Stimulated activated CD8-positive, alpha-beta memory T cell treated with anti-CD3 and anti-CD28 coated beads, Interleukin-15, amount 100 ng/mL, for 4 hours (primary cell): ENCODE results near the gene CDK4.
"Not testable (repeated sequence)": the region's sequence is repeated elsewhere in the genome, so short reads cannot be mapped to it uniquely, and the experiment has no call there.

Experiments
- DNase-seq, 2 donors: peaks; one replicate each; pipeline ENCODE4 v3.0.0-alpha.2; 2020; ENCODE audit warnings: low read depth in 2 of 2

The CDK4 gene

DNA sequence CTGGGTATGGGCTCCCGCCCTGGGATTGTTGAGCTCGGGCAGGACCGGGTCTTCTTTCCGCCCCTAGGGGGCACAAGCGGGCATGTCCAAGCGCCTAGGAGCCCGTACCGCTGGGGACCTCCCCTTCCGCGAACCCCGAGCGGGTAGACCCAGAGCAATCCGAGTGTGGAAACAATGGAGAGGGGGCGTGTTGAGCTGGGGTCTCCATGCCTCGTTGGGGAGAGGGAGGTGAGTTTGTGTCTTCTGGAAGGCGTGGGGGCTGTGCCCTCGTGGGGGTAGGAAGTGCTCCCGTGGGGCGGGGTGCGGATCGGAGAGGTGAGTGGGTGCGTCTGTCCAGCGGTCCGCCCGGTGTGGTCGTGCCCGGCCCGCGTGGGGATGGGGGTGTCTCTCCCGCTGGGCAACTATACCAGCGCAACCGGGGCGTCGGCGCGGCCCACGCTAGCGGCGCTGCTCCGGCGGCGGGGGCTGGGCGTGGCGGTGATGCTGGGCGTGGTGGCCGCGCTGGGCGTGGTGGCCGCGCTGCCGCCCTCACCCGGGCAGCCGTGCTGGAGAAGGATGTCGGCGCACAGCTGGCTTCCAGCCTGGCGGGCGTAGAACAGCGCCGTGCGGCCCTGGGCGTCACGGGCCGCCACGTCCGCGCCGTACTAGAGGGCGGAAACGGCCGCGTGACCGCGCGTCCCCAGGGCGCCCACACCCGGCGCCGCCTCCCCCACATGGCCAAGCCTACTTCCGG lies 25.8 kb downstream of the CDK4 start:
- DNase-seq = no peak

DNA sequence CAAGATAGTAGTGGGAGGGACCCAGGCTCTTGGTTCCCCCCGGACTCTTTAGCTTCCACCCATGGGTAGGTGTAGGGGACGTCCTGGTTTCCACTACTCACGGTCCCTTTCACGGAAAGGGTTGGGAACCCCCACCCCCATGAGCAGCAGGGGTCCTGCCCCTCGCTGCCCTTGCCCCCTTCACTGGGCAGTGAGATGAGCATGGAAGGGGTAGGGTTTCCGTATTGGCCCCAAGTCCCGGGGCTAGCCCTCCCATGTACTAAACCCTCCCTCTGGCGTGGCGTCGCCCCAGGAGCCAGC lies 26.3 kb downstream of the CDK4 start:
- no peak for DNase-seq

GRCh38 chr12:57724936-57725740 lies 27.0 kb downstream of the CDK4 start:
- no peak for DNase-seq

DNA sequence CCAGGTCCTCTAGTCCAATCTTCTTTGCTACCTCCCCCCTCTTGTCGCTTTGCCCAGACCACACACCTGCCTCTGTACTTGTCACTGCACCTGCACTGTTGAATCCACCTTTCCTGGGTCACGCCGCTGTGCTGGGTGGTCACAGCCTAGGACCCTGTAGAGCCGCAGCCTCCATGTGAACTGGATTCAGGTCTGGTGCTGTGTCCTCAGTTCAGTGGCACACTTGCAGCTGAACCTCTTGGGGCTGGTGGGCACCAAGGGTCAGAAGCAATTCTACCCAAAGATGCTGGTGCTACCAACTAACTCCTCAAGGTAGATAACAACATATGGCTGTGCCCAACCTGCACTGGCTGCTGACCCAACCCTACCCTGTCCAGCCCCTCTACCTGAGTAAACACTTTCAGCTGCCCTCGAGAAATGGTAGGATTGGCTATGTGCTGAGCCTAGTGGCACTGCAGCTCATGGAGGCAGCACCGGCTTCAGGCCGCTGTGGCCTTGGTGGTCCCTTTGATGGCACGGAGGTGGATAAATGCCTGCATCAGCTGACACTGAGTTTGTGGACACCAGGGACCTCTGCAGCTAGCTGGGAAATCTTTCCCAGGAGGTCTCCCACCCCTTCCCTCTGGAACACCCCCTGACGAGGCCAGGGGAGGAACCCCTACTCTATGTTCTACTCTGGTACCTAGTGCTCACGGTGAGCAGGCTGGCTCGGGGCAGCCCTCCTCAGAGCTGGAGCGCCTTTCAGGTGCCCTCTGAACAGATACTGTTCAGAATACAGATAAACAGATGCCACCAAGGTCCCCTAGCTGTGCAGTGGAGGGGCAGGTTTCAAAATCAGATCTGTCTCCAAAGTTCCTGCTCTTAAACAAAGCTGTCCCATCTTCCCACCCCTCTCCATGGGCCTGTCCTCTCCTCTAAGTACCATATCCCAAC lies 27.8 kb downstream of the CDK4 start:
- DNase-seq = no peak

GRCh38 chr12:57723630-57723962 lies 28.5 kb downstream of the CDK4 start:
- DNase-seq = no peak

GRCh38 chr12:57722716-57723629 lies 29.1 kb downstream of the CDK4 start:
- no peak for DNase-seq

- not testable (repeated sequence) for DNase-seq
Observed at GRCh38 chr12:57721846-57722608, 30.1 kb downstream of the CDK4 start.

DNA sequence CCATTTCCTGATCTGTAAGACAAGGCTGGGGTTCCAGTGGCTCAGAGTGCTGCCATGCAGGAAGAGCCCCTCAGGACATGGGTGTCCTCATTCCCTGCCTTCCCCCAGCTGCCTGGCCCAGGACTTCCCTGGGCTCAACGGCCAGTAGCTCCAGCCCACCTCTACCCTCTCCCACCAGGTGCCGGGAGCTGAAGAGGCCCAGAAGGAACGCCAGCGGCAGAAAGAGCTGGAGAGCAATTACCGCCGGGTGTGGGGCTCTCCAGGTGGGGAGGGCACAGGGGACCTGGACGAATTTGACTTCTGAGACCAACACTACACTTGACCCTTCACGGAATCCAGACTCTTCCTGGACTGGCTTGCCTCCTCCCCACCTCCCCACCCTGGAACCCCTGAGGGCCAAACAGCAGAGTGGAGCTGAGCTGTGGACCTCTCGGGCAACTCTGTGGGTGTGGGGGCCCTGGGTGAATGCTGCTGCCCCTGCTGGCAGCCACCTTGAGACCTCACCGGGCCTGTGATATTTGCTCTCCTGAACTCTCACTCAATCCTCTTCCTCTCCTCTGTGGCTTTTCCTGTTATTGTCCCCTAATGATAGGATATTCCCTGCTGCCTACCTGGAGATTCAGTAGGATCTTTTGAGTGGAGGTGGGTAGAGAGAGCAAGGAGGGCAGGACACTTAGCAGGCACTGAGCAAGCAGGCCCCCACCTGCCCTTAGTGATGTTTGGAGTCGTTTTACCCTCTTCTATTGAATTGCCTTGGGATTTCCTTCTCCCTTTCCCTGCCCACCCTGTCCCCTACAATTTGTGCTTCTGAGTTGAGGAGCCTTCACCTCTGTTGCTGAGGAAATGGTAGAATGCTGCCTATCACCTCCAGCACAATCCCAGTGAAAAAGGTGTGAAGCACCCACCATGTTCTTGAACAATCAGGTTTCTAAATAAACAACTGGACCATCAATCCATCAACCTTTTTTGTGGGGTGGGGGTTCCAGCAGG lies 31.2 kb downstream of the CDK4 start:
- no peak for DNase-seq

DNA sequence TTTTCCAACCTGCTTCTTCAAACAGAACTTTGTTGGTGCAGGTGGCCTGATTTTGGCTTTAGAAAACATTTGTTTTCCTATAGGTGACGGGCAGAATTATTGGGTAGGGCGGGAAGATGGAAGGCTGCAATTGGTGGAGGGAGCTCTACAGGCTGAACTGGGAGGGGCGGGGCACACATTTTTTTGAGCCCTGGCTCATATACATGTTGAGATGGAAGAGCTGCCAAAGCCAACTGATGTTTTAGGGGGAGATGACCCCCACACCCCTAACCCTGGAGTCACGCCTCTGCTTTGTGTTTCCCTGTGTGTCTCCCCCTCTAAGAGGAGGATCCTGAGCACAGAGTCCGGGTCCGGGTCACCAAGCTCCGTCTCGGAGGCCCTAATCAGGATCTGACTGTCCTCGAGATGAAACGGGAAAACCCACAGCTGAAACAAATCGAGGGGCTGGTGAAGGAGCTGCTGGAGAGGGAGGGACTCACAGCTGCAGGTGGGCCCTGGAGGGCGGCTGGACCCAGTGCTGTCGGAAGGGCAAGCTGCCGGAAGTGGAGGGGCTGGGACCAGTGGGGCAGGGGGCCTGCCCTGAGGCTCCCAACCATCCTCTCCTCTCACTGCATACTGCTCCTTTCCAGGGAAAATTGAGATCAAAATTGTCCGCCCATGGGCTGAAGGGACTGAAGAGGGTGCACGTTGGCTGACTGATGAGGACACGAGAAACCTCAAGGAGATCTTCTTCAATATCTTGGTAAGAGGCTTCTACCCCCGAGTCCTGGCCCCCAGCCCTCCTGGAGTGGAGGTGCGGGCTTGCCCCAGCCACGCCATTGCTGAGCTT lies 32.1 kb downstream of the CDK4 start:
- DNase-seq = no peak

- DNase-seq = no peak
Observed at GRCh38 chr12:57718641-57719528, 33.2 kb downstream of the CDK4 start.

DNA sequence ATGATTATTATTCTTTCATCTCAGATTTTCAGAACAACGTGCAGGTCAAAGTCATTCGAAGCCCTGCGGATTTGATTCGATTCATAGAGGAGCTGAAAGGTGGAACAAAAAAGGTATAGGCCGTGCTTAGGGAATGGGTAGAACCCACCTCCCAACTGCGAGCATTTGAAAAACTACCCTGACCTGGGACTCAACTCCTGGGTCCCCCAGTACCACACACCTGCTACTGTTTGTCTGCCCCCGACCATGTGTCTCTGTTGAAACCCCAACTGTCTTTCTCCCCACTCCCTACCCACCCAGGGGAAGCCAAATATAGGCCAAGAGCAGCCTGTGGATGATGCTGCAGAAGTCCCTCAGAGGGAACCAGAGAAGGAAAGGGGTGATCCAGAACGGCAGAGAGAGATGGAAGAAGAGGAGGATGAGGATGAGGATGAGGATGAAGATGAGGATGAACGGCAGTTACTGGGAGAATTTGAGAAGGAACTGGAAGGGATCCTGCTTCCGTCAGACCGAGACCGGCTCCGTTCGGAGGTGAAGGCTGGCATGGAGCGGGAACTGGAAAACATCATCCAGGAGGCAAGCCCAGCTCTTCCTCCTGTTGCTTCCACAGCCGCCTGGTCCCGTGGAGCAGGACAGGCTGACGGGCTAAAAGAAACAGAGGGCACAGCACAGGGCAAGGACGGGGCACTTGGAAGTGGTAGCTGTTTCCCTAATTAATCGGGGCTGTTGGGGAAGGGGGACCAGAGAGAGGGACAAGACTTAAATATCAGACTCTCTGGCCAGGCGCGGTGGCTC lies 34.1 kb downstream of the CDK4 start:
- DNase-seq = no peak

DNA sequence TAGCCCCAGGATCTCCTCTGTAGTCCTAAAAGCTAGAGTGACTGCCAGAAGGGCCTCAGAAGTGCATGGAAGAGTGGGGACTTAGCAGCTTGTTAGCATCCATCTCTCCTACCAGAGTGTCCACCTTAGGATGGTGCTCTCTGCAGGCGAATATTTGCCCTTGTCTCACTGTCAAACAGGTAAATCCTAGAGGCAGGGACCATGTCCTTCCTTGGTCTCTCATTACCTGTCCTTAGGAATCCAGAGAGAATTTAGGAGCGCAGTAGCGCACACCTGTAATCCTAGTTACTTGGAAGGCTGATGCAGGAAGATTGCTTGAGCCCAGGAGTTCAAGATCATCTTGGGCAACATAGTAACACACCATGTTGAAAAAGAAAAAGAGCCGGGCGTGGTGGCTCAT lies 35.0 kb downstream of the CDK4 start:
- no peak for DNase-seq

DNA sequence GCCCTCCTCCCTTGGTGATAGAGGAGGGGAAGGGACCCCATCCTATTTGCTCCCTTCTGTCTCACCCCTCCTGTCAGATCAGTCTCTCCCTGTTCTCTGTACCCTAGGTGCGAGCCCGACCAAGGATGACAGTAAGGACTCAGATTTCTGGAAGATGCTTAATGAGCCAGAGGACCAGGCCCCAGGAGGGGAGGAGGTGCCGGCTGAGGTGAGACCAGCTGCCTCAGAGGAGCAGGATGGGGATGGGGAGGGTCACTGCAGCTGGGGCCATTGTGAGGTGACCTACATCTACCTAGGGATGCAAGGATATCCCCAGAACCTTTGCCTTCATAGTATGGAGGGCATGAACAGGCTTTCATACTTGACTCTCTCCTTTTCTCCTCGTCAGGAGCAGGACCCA lies 35.8 kb downstream of the CDK4 start:
- no peak for DNase-seq

DNA sequence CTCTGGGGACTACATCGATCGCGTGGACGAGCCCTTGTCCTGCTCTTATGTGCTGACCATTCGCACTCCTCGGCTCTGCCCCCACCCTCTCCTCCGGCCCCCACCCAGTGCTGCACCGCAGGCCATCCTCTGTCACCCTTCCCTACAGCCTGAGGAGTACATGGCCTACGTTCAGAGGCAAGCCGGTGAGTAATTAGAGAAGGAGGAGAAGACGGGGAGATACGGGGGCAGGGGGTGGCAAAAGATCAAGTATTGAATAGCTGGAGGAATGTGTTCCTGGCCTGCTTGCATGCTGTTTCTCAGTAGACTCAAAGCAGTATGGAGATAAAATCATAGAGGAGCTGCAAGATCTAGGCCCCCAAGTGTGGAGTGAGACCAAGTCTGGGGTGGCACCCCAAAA lies 36.3 kb downstream of the CDK4 start:
- no peak for DNase-seq

GRCh38 chr12:57715036-57715748 lies 36.9 kb downstream of the CDK4 start:
- not testable (repeated sequence) for DNase-seq

DNA sequence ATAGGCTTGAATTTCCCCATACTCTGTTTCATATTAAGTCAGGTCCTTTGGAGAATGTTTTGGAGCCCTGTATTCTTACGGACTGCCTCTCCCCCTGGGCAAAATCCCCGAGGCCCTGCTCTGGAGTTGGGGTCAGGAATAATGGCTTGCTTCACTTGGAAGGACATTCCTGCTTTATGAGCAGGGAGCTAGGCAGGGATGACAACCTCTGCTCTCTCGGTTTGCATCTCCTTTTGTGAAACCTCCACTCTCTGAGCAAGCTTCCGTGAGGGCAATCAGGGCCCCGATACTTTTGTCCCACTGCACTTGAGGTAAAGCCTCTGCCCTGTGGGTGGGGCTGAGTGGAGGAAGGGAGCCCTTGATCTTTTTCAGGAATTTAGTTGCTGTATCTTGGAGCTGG lies 38.9 kb downstream of the CDK4 start:
- DNase-seq = no peak
